Endothelial cell of umbilical vein (primary cell): Measurements from ENCODE around the gene GPR137B. TPM values are rescaled to one million over a fixed set of nuclear protein-coding genes. Genes with fewer than 3 reads are reported as not detected.

Source experiments
- BruUV-seq: library from RNA; stranded (reverse); fragments of 400-500 nt; replicated peaks from 2 replicates; lab custom pipeline; 2021; lab: Mats Ljungman, UMichigan
- CTCF ChIA-PET: fragments of 300-600, 350-600 bp; sonication (Branson Sonifier 250); formaldehyde crosslinking; loops from one replicate; lab custom pipeline; 2021; ENCODE audit warnings: antibody characterized with exemption, inconsistent platforms; lab: Charles Lee
- POLR2A ChIA-PET: fragments of 300-600, 350-600 bp; sonication (Branson Sonifier 250); formaldehyde crosslinking; loops from one replicate; lab custom pipeline; 2021; ENCODE audit warnings: antibody characterized with exemption, inconsistent platforms; lab: Charles Lee
- DNase-seq: peaks from one replicate; pipeline ENCODE4 v3.0.0-alpha.2; 2011; ENCODE audit warnings: low read depth, low spot score
- FAIRE-seq: peaks from 2 replicates; lab custom pipeline; 2011; peaks lifted over from hg19 to GRCh38; lab: Jason Lieb, UNC
- H2AFZ ChIP-seq: 2 replicates; pipeline ENCODE4 v1.6.0; 2012; ENCODE audit warnings: low read depth, low read length, control low read depth, inconsistent platforms
- H3K27ac ChIP-seq: 2 replicates; pipeline ENCODE4 v1.5.1; 2011; ENCODE audit warnings: low read depth, mild to moderate bottlenecking, control low read depth, low read length, moderate library complexity; ENCODE audit not compliant: insufficient read depth
- H3K27me3 ChIP-seq, 2 experiments: 2 replicates each; pipeline versions ENCODE4 v1.6.0 to v1.6.1; 2011; ENCODE audit warnings: low read length in 2 of 2, mixed read lengths in 1 of 2; ENCODE audit not compliant: control insufficient read depth in 2 of 2, insufficient read depth in 2 of 2
- H3K36me3 ChIP-seq, 2 experiments: 2 replicates in 1 of 2; 3 replicates in 1 of 2; pipeline ENCODE4 v1.5.1; 2011; ENCODE audit warnings: low read length in 2 of 2, mild to moderate bottlenecking in 1 of 2, moderate library complexity in 1 of 2; ENCODE audit not compliant: control insufficient read depth in 2 of 2, insufficient read depth in 2 of 2; ENCODE audit errors: extremely low read depth in 1 of 2
- H3K4me1 ChIP-seq: 3 replicates; pipeline ENCODE4 v1.5.1; 2011; ENCODE audit warnings: mild to moderate bottlenecking, low read length; ENCODE audit not compliant: control insufficient read depth, insufficient read depth; ENCODE audit errors: extremely low read depth
- H3K4me2 ChIP-seq: 2 replicates; pipeline ENCODE4 v1.6.1; 2011; ENCODE audit warnings: low read length, control low read depth, mixed read lengths; ENCODE audit not compliant: insufficient read depth
- H3K4me3 ChIP-seq, 3 experiments: fragments of 200-600 bp in 1 of 3; sonication (generic), shearing (Covaris generic) in 1 of 3; replicated peaks in 1 of 3; 2 replicates each; pipeline ENCODE4 v1.5.1; 2011 to 2016; ENCODE audit warnings: control low read depth in 3 of 3, low read length in 3 of 3, mild to moderate bottlenecking in 2 of 3, inconsistent platforms in 1 of 3, low read depth in 1 of 3, moderate library complexity in 1 of 3; ENCODE audit not compliant: insufficient read depth in 1 of 3
- H3K79me2 ChIP-seq: 2 replicates; pipeline ENCODE4 v1.6.0; 2012; ENCODE audit warnings: low read length, inconsistent platforms; ENCODE audit not compliant: control insufficient read depth, insufficient read depth
- H3K9ac ChIP-seq: replicated peaks from 2 replicates; pipeline ENCODE3; 2011; ENCODE audit warnings: low read length, control low read depth; ENCODE audit not compliant: insufficient read depth; ENCODE audit errors: extremely low read depth
- H3K9me1 ChIP-seq: replicated peaks from 3 replicates; pipeline ENCODE4 v1.6.0; 2011; ENCODE audit warnings: mild to moderate bottlenecking, low read length; ENCODE audit not compliant: control insufficient read depth, insufficient read depth; ENCODE audit errors: extremely low read depth
- H3K9me3 ChIP-seq: replicated peaks from 2 replicates; pipeline ENCODE4 v1.5.1; 2012; ENCODE audit warnings: low read length, inconsistent platforms; ENCODE audit not compliant: control insufficient read depth, insufficient read depth
- H4K20me1 ChIP-seq: replicated peaks from 2 replicates; pipeline ENCODE3; 2011; ENCODE audit warnings: mild to moderate bottlenecking, low read length; ENCODE audit not compliant: control insufficient read depth, insufficient read depth; ENCODE audit errors: extremely low read depth
- CTCF ChIP-seq, 2 donors: IDR thresholded peaks; 1 replicate in 1 of 2; 2 replicates in 1 of 2; pipeline ENCODE4 v1.5.1; 2011; ENCODE audit warnings: low read length in 2 of 2, mild to moderate bottlenecking in 2 of 2, moderate library complexity in 2 of 2, control low read depth in 1 of 2, inconsistent platforms in 1 of 2, low read depth in 1 of 2; ENCODE audit not compliant: insufficient read depth in 1 of 2; ENCODE audit errors: extremely low read depth in 1 of 2
- EZH2 ChIP-seq: IDR thresholded peaks from 2 replicates; pipeline ENCODE4 v1.6.1; 2012; ENCODE audit warnings: borderline replicate concordance, low read depth, mild to moderate bottlenecking, moderate library complexity, low read length, inconsistent platforms; ENCODE audit not compliant: severe bottlenecking
- FOS ChIP-seq: IDR thresholded peaks from 2 replicates; pipeline ENCODE4 v1.6.1; 2011; ENCODE audit warnings: mild to moderate bottlenecking, low read length, moderate library complexity, borderline replicate concordance; ENCODE audit not compliant: insufficient read depth
- GATA2 ChIP-seq: IDR thresholded peaks from 2 replicates; pipeline ENCODE4 v1.7.0; 2011; ENCODE audit warnings: low read depth, mild to moderate bottlenecking, moderate library complexity, mixed read lengths, low read length; ENCODE audit not compliant: insufficient read length, insufficient read depth
- JUN ChIP-seq: IDR thresholded peaks from 2 replicates; pipeline ENCODE4 v1.6.1; 2011; ENCODE audit warnings: borderline replicate concordance, low read depth; ENCODE audit not compliant: insufficient read length, insufficient read depth
- MAX ChIP-seq: IDR thresholded peaks from 2 replicates; pipeline ENCODE4 v1.6.1; 2011; ENCODE audit not compliant: insufficient read depth, insufficient read length
- MYC ChIP-seq: IDR thresholded peaks from one replicate; pipeline ENCODE4 v1.6.1; 2011; ENCODE audit warnings: mild to moderate bottlenecking, low read depth, low read length
- POLR2A ChIP-seq: IDR thresholded peaks from 2 replicates; pipeline ENCODE4 v1.6.1; 2012; ENCODE audit warnings: low read depth, mild to moderate bottlenecking, control low read depth, low read length
- POLR2AphosphoS5 ChIP-seq: IDR thresholded peaks from 2 replicates; pipeline ENCODE4 v1.6.1; 2012; ENCODE audit warnings: low read depth, mild to moderate bottlenecking, control low read depth, low read length, moderate library complexity; ENCODE audit not compliant: insufficient read depth
- dilution Hi-C: fragments of 300-500 bp; cut with MboI; formaldehyde crosslinking; loops from one replicate; pipeline ENCODE4 v1.15.0; 2019; ENCODE audit warnings: low sequenced_read_pairs; ENCODE audit not compliant: extremely low pct_ligation_motif_present
- intact Hi-C: fragments of 100-400 bp; cut with micrococcal nuclease; formaldehyde crosslinking; loops from one replicate; pipeline ENCODE4 v1.10.0; 2022
- polyA plus RNA-seq, 4 experiments: library from polyadenylated mRNA; depleted of rRNA in 3 of 4; stranded (reverse) in 3 of 4; unstranded in 1 of 4; fragments of >200 nt; gene quantifications; 2 replicates each; pipeline versions ENCODE4 v1.2.1 to v1.2.3, GENCODE V29; 2011 to 2012; ENCODE audit warnings: missing spikeins in 1 of 4
- total RNA-seq: library from RNA; stranded (reverse); gene quantifications from 2 replicates; pipeline ENCODE4 v1.2.3, GENCODE V29; 2021

Gene GPR137B
- total and polyA plus RNA-seq, 2 donors (not counting 3 experiments of a cell fraction or from before 2014, with no cell fraction given) = 7.8 to 11.9 TPM

GRCh38 chr1:236201786-236202185 is 59.4 kb downstream of the GPR137B start:
- Histone ChIP-seq H3K36me3 (no peaks in the 10 kb centered on the region), H3K27me3 (no peaks in the 10 kb centered on the region), H2AFZ (no peak overlapping the region), H3K9me3 (no peaks in the 10 kb centered on the region), H3K4me3 (no peak overlapping the region), H3K9me1 (no peaks in the 10 kb centered on the region), H3K27ac (no peak overlapping the region), H3K4me2 (no peak overlapping the region), H3K9ac (no peak overlapping the region), H3K4me1 (no peaks in the 10 kb centered on the region), H3K79me2 (no peaks in the 10 kb centered on the region), H4K20me1 (no peaks in the 10 kb centered on the region)
- intact Hi-C loops = no loop called here
- CTCF ChIA-PET = interaction anchor here (1.2 kb wide), 1 partner anchor 51 kb away, joined by 3 read pairs; no protein-coding TSS in a partner anchor
- FAIRE-seq = no peak
- no TSS peak for BruUV-seq
- TF ChIP-seq FOS (no peak), GATA2 (no peak), JUN (no peak), CTCF (IDR thresholded peaks at IDR 0.05; ENCODE audit: extremely low read depth in 1 of 2, insufficient read depth in 1 of 2, low read depth in 1 of 2, low read length in 2 of 2) (no peak), EZH2 (no peak), POLR2A (no peak), MYC (no peak), MAX (no peak), POLR2AphosphoS5 (no peak)
- dilution Hi-C loops = no loop called here
- no peak for DNase-seq
- POLR2A ChIA-PET = no interaction called here
